ENCODE data around the gene TAS2R16. TPM values are rescaled to one million over a fixed set of nuclear protein-coding genes. Genes with fewer than 3 reads are reported as not detected.
A peak's percentile ranks its signal among the peaks of the same experiment; 100 is the strongest.

The TAS2R16 gene
- total and polyA plus RNA-seq, 2 experiments from 2014 or later: not detected

DNA sequence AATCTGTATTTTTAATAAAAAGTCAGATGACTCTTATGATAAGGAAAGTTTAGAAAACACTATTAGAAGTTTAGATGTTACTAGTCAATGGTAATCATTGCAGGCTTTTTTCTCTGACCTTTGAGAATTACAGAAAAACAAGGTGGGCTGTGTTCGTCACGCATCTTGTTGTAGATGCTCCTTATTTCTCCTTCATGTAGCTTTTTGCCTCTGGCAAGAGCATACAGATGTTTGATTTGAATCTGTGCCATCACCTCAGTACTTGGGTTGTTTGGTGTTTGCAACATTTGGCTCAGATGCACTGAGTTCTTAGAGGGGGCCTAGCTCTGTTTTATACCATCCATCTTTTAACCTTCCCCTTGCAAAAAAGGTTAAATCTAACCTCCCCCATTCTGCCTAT lies 11.5 kb downstream of the TAS2R16 start:
- no peaks in the 10 kb centered on the region for H3K36me3 Mint-ChIP-seq (ENCODE audit: low read depth)
- Histone ChIP-seq H3K4me2 (no peak overlapping the region), H4K20me1 (replicated peaks; ENCODE audit: insufficient read depth) (no peaks in the 10 kb centered on the region), H3K9me2 (ENCODE audit: insufficient read depth) (no peaks in the 10 kb centered on the region), H3K4me1 (ENCODE audit: insufficient read depth) (peaks cover 27% of the 10 kb centered on the region), H3F3A (replicated peaks; ENCODE audit: low read depth) (no peaks in the 10 kb centered on the region), H3K79me2 (replicated peaks; ENCODE audit: insufficient read depth) (no peaks in the 10 kb centered on the region), H3K27me3 (ENCODE audit: insufficient read depth) (no peaks in the 10 kb centered on the region), H3K36me3 (ENCODE audit: insufficient read depth) (no peaks in the 10 kb centered on the region), H3K27ac (ENCODE audit: low read depth) (no peak overlapping the region), H2AFZ (peak overlapping the region; percentile 9; the same call in 1 of the 2 replicates), H3K4me3 (no peak overlapping the region)
- ATAC-seq: no peak
- H3K27ac Mint-ChIP-seq: no peak overlapping the region
- H3K9me3 Mint-ChIP-seq: no peaks in the 10 kb centered on the region
- H3K4me3 Mint-ChIP-seq: no peak overlapping the region
- no peak for DNase-seq (ENCODE audit: low spot score)
- no peaks in the 10 kb centered on the region for H3K27me3 Mint-ChIP-seq (ENCODE audit: insufficient read depth, low read depth, poor library complexity)
- H3K4me1 Mint-ChIP-seq: peaks cover 22% of the 10 kb centered on the region
- no peak for TF ChIP-seq NANOG (IDR thresholded peaks at IDR 0.05; ENCODE audit: borderline replicate concordance)

DNA sequence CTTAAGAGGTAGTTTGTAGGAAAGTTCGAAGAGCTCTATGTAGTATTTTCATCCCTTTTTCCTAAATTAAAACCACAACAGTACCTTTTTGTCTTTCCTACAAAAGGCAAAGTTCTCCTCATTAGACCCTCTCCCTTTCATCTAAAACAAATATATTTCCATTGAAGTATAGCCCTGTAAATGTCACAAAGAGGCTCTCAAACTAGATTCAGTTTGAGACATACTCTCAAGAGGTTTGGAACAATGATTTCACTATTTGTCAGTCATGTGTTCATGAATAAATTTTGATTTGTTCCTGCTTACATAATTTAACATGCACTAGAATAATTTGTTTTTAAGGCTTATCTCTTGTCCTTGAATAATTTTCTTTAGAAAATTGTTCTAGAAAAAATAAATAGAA lies 12.2 kb downstream of the TAS2R16 start:
- Histone ChIP-seq H3K4me2 (peak overlapping the region; percentile 40; the same call in 1 of the 2 replicates), H3K9me2 (ENCODE audit: insufficient read depth) (no peaks in the 10 kb centered on the region), H3K4me3 (no peak overlapping the region), H3K27me3 (ENCODE audit: insufficient read depth) (no peaks in the 10 kb centered on the region), H3K27ac (ENCODE audit: low read depth) (no peak overlapping the region), H3K4me1 (ENCODE audit: insufficient read depth) (peaks cover 27% of the 10 kb centered on the region), H3F3A (replicated peaks; ENCODE audit: low read depth) (no peaks in the 10 kb centered on the region), H2AFZ (peak overlapping the region; percentile 9), H3K79me2 (replicated peaks; ENCODE audit: insufficient read depth) (no peaks in the 10 kb centered on the region), H3K36me3 (ENCODE audit: insufficient read depth) (no peaks in the 10 kb centered on the region), H4K20me1 (replicated peaks; ENCODE audit: insufficient read depth) (no peaks in the 10 kb centered on the region)
- Mint-ChIP-seq H3K27ac (peak overlapping the region; percentile 19; the same call in 1 of the 2 replicates), H3K36me3 (ENCODE audit: low read depth) (no peaks in the 10 kb centered on the region), H3K27me3 (ENCODE audit: insufficient read depth, low read depth, poor library complexity) (no peaks in the 10 kb centered on the region), H3K9me3 (no peaks in the 10 kb centered on the region), H3K4me1 (peaks cover 22% of the 10 kb centered on the region), H3K4me3 (no peak overlapping the region)
- TF ChIP-seq STAT1 (IDR thresholded peaks at IDR 0.05; ENCODE audit: unreplicated experiment): no peak
- no peak for TF ChIP-seq POLR2AphosphoS5 (IDR thresholded peaks at IDR 0.05; ENCODE audit: low read depth)
- no peak for TF ChIP-seq EZH2 (IDR thresholded peaks at IDR 0.05; ENCODE audit: low read depth, unreplicated experiment)
- no peak for TF ChIP-seq ZNF331 (CRISPR knock-in tag; IDR thresholded peaks at IDR 0.05; ENCODE audit: low read depth)
- TF ChIP-seq, protein P1, sequence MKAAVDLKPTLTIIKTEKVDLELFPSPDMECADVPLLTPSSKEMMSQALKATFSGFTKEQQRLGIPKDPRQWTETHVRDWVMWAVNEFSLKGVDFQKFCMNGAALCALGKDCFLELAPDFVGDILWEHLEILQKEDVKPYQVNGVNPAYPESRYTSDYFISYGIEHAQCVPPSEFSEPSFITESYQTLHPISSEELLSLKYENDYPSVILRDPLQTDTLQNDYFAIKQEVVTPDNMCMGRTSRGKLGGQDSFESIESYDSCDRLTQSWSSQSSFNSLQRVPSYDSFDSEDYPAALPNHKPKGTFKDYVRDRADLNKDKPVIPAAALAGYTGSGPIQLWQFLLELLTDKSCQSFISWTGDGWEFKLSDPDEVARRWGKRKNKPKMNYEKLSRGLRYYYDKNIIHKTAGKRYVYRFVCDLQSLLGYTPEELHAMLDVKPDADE (IDR thresholded peaks at IDR 0.05): no peak
- TF ChIP-seq, protein P2, sequence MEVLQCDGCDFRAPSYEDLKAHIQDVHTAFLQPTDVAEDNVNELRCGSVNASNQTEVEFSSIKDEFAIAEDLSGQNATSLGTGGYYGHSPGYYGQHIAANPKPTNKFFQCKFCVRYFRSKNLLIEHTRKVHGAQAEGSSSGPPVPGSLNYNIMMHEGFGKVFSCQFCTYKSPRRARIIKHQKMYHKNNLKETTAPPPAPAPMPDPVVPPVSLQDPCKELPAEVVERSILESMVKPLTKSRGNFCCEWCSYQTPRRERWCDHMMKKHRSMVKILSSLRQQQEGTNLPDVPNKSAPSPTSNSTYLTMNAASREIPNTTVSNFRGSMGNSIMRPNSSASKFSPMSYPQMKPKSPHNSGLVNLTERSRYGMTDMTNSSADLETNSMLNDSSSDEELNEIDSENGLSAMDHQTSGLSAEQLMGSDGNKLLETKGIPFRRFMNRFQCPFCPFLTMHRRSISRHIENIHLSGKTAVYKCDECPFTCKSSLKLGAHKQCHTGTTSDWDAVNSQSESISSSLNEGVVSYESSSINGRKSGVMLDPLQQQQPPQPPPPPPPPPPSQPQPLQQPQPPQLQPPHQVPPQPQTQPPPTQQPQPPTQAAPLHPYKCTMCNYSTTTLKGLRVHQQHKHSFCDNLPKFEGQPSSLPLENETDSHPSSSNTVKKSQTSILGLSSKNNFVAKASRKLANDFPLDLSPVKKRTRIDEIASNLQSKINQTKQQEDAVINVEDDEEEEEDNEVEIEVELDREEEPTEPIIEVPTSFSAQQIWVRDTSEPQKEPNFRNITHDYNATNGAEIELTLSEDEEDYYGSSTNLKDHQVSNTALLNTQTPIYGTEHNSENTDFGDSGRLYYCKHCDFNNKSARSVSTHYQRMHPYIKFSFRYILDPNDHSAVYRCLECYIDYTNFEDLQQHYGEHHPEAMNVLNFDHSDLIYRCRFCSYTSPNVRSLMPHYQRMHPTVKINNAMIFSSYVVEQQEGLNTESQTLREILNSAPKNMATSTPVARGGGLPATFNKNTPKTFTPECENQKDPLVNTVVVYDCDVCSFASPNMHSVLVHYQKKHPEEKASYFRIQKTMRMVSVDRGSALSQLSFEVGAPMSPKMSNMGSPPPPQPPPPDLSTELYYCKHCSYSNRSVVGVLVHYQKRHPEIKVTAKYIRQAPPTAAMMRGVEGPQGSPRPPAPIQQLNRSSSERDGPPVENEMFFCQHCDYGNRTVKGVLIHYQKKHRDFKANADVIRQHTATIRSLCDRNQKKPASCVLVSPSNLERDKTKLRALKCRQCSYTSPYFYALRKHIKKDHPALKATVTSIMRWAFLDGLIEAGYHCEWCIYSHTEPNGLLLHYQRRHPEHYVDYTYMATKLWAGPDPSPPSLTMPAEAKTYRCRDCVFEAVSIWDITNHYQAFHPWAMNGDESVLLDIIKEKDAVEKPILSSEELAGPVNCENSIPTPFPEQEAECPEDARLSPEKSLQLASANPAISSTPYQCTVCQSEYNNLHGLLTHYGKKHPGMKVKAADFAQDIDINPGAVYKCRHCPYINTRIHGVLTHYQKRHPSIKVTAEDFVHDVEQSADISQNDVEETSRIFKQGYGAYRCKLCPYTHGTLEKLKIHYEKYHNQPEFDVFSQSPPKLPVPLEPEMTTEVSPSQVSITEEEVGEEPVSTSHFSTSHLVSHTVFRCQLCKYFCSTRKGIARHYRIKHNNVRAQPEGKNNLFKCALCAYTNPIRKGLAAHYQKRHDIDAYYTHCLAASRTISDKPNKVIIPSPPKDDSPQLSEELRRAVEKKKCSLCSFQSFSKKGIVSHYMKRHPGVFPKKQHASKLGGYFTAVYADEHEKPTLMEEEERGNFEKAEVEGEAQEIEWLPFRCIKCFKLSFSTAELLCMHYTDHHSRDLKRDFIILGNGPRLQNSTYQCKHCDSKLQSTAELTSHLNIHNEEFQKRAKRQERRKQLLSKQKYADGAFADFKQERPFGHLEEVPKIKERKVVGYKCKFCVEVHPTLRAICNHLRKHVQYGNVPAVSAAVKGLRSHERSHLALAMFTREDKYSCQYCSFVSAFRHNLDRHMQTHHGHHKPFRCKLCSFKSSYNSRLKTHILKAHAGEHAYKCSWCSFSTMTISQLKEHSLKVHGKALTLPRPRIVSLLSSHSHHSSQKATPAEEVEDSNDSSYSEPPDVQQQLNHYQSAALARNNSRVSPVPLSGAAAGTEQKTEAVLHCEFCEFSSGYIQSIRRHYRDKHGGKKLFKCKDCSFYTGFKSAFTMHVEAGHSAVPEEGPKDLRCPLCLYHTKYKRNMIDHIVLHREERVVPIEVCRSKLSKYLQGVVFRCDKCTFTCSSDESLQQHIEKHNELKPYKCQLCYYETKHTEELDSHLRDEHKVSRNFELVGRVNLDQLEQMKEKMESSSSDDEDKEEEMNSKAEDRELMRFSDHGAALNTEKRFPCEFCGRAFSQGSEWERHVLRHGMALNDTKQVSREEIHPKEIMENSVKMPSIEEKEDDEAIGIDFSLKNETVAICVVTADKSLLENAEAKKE (CRISPR knock-in tag; IDR thresholded peaks at IDR 0.05): no peak
- DNase-seq (ENCODE audit: low spot score) (no peak), ATAC-seq (no peak)
